ENCODE results near the gene SLC25A13.
"Not testable (repeated sequence)": the region's sequence is repeated elsewhere in the genome, so short reads cannot be mapped to it uniquely, and the experiment has no call there.

SLC25A13 gene, protein sequence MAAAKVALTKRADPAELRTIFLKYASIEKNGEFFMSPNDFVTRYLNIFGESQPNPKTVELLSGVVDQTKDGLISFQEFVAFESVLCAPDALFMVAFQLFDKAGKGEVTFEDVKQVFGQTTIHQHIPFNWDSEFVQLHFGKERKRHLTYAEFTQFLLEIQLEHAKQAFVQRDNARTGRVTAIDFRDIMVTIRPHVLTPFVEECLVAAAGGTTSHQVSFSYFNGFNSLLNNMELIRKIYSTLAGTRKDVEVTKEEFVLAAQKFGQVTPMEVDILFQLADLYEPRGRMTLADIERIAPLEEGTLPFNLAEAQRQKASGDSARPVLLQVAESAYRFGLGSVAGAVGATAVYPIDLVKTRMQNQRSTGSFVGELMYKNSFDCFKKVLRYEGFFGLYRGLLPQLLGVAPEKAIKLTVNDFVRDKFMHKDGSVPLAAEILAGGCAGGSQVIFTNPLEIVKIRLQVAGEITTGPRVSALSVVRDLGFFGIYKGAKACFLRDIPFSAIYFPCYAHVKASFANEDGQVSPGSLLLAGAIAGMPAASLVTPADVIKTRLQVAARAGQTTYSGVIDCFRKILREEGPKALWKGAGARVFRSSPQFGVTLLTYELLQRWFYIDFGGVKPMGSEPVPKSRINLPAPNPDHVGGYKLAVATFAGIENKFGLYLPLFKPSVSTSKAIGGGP

DNA sequence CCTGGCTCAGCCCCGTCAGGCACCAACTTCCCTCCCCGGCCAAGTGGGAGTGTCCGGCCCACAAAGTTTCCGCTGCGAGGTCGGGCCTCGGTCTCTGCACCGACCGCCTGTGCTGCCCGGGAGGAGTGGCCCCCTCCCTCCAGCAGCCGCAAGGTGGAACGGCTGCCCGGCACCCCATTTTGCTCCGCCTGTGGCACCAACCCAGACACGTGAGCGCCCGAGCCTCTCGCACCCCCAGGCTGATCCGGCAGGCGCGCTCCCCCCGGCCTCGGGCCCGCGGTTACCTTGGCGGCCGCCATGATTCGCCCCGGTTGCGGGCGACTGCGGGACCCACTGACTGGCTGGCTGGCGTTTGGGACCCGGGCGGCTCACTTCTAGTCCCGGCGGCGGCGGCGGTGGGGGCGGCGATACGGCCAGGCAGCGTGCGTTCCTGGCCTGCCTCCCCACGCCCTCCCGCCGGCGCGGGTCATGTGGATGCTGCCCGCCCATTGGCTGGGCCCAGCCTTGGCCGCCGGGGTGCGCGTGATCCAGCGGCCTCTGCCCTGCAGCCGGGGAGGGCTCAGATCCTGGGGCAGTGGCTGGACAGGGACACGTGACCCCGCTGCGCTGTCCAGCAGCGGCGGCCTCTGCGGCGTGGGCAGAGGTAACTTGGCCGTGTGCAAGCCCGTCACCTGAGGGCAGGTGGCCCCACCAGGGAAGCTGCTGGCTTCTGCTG, at the start of gene SLC25A13:
TSS of gene SLC25A13 (minus strand) at position 441 of the 715 bp plus-strand sequence. CDS start at position 299, 142 bp downstream.
- DNase-seq = peak; percentile 97

DNA sequence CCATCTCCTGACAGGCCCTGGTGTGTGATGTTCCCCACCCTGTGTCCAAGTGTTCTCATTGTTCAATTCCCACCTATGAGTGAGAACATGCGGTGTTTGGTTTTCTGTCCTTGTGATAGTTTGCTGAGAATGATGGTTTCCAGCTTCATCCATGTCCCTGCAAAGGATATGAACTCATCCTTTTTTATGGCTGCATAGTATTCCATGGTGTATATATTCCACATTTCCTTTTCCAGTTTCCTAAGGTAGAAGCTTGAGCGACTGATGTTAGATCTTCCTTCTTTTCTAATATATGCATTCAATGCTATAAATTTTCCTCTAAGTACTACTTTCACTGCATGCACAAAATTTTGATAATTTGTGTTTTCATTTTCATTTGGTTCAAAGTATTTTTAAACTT, 44.0 kb upstream of the SLC25A13 start:
- DNase-seq = not testable (repeated sequence)

DNA sequence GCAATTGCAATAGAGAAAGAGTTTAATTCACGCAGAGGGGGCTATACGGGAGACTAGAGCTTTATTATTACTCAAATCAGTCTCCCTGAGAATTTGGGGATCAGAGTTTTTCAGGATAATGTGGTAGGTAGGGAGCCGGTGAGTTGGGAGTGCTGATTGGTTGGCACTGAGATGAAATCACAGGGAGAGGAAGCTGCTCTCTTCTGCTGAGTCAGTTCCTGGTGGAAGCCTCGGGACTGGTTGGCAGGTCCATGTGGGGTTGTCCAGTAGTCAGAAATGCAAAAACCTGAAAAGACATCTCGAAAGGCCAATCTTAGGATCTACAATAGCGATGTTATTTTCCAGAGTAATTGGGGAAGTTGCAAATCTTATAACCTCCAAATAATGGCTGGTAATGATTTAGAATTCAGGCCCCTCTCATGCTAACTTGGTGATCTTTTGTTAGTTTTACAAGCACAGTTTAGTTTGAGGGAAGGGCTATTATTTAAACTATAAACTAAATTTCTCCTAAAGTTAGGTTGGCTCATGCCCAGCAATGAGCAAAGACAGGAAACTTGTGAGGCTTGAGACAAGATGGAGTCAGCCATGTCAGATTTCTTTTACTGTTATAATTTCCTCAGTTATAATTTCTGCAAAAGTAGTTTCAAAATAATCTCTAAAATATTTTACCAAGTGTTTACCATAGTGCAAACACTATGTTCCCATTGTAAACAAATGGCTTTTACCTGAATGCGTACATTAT, 39.4 kb upstream of the SLC25A13 start:
- DNase-seq = no peak

DNA sequence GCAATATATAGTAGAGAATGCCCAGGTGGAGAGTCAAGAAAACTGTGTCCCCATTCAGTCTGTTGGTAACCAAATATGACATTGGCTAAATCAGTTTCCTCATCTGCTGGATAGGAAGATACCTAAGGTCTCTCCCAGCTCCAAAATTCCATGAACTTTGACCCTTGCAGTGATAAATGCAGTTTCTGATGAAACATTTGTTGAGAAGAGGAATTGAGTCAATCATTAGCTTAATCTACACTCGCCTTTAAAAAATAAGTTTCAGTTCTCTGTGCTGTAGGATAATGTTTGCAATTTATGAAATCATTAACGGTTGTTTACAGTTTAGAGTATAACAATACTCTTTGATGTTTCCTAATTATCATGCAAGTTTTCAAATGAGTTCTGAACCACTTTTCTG, 38.0 kb upstream of the SLC25A13 start:
- no peak for DNase-seq

DNA sequence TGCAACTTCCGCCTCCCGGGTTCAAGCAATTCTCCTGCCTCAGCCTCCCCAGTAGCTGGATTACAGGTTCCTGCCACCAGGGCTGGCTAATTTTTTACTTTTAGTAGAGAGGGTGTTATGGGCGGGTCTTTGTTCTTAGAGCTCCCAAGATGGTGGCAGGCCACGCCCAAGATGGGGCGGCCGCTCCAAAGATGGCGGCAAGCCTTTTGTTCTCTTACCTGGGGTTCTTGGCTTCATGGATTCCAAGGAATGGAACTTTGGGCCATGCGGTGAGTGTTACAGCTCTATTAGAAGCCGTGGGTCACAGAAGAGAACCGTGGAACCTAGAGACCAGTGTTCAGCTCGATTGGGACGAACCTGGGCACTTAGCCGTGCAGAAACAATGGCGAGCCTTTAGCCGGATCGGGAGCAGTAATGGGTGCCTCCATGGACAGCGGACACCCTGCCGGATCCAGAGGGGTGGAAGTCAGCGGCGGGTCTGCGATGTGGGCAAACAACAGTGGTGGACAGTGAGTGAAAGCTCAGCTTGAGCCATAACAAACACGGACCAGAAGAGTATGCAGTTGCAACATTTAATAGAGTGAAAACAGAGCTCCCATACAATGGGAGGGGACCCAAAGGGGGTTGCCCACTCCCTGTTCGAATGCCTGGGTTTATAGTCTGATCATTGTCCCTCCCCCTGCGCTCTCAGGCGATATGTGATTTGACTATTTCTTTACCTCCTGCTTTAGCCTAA, 36.5 kb upstream of the SLC25A13 start:
- not testable (repeated sequence) for DNase-seq

DNA sequence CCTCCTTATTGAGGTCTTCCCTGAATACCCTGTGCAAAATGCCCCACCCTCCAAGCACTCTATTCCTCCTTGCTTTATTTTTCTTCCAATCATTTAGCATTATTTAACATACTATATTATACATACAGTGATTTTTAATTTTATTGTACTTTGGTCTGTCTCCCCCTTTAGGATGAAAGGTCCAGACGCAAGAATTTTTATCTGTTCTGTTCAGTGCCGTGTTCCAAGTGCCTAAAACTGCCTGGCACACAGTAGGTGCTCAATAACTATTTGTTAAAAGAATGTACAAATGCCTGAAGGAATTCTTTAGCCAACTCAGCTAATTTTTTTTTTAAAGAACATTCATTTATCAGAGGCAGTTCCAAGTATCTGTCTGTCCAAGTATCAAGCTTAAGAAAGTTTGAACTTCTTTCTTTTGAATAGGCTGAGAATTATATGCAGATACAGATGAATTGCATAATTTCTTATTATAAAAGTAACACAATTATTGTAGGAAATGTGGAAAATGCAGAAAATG, 34.1 kb upstream of the SLC25A13 start:
- no peak for DNase-seq

DNA sequence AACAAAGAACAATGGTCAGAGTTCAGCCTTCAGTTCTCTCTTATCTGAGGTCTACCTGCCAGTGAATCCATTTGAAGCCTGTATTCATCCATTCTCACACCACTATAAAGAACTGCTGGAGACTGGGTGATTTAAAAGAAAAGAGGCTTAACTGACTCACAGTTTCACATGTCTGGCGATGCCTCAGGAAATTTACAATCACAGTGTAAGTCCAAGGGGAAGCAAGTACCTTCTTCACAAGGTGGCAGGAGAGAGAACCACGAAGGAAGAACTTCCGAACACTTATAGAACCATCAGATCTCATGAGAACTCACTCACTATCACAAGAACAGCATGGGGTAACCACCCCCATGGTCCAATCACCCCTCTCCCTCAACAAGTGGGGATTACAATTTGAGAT, 33.0 kb upstream of the SLC25A13 start:
- no peak for DNase-seq

DNA sequence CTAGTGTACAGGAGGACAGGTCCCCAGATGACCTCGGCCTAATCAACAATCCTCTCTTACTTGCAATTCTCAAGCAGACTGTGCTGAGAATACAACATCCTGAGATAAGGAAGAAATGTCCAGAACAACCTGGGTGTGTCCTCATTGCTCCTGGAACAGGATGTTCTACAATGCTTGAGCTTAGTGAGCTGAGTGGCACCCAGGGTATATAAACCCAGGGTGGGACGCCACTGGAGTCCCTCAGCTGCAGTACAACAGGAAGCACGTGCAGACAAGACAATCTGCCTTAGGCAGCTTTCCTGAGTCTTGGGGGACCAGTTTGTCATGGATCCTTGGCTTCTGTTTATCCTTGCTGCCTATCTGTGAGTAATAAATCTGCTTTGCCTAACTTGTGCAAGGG, 27.7 kb upstream of the SLC25A13 start:
- DNase-seq = no peak

DNA sequence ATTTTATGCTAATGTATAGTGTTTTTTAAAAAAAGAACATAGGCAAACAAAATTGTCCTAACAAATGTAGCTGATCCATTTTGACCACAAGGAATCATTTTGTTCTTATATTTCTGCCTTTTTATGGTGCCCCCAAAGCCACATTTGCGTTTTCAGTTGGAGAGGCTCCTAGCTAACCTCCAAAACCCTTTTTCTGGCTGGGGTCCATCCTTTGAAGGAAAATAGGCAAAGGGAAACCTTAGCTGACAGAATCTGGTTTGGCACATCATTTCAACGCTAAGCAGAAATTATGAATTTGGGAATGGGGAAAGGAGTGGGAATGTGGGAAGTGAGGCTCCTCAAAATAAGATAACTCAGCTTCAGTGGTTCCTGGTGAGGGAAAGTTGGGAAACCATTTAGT, 25.6 kb upstream of the SLC25A13 start:
- DNase-seq = no peak

DNA sequence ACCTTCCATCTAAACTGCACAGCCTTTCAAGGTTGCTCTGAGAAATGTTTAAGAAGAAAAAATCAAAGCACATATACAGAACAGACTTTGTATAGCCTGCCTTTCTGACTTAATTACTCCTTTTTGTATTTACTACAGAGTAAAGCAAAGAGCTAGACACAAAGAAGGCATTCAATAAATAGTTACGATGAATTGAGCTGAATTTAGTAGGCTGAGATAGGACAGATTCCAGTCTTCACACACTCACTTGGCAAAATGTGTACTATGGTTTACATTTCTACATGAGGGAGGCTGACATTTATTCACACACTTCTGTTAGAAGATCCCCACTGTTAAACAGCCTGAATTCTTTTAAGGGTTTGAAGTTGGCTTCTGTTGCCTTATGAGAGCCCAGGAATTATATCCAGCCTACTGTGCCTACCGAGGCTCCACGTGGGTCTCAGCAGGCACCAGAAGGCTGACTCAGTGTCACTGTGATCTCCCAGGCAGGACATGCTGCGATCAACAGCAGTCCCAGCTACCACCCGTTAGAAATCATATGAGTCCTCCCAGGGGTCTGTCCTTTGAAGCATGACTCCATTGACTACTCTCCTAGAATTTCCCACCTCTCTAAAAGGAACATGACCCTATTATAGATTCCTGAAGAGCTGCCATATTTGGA, 24.5 kb upstream of the SLC25A13 start:
- no peak for DNase-seq

DNA sequence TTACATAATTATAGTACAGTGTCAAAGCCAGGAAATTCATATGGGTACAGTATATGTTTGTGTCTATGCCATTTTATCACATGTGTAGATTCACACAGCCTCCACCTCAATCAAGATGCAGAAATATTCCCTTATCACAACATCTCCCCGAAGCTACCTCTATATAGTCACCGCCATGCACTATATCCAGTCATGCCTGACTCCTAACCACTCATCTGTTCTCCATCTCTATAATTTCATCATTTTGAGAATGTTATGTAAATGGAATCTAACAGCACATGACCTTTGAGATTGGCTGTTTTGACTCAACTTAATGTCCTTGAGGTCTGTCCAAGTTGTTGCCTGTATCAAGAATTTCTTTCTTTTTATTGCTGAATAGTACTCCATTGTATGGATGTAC, 22.3 kb upstream of the SLC25A13 start:
- no peak for DNase-seq

DNA sequence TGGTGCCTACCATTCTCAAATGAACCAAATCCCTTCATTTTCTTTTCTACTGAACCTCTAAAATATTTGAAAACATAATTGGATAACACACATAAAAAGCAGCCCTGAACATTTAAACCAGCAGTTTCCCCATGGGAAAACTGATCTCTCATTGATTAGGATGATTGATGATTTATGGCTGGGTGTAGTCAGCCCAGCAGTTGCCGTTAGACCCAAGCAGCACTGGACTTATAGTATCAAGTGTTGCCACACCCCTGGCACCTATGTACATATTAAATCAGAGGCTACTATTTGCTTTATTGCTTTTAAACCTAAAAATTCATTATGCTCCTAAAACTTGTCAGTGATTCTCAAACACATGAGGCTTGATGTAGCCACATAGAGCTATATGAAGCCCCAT, 20.2 kb upstream of the SLC25A13 start:
- no peak for DNase-seq

DNA sequence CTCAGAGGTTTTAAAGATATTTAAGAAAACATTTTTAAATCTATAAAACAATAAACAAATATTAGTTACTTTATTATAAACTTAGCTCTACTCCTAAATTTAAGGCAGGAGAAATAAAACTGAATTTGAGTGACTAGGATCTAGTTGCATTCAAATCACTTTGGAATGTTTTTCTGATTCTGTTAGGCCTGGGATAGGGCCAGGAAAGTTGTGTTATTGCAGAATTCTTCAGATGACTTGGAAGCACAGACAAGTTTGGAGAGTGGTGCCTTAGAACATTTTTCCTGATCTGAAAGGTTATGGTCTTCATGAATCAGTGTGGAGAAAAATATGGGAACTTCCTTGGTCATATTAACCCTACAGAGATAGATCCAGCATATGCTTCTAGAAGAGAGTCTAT, 15.6 kb upstream of the SLC25A13 start:
- DNase-seq = no peak

DNA sequence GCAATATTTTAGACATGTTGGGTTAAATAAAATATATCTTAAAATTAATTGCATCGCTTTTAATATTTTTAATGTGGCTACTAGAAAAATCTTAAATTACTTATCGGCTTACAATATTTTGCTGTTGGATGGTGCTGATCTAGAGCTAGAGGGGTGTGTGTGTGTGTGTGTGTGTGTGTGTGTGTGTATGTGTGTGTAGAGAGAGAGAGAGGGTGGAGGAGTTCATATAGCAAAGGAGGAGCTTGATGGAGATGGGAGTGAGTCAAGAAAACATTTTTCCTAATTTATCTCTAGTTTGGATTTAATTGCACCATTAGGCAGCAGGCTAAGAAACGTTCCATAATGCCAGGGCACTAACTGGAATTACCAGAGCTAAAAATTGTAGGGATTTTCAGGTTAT, 10.4 kb upstream of the SLC25A13 start:
- DNase-seq = no peak

DNA sequence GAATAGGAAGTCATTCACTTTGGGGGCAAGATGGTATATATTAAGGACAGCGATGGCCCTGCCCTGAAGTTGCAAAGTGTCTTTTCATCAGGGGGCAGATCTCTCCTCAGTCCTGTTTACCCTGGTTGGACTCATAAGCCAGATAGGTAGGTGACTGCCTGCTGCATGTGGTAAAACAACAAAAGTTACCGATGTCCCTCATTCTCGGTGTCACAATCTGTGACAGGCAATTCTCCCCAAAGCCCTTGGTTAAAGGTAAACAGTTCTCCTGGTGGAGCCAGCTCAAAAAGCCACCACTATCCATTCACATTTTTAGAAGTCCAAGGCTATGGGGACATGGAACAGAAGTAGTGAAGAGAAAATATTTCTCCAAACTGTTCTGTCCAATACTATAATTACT, 9.9 kb upstream of the SLC25A13 start:
- DNase-seq = no peak

DNA sequence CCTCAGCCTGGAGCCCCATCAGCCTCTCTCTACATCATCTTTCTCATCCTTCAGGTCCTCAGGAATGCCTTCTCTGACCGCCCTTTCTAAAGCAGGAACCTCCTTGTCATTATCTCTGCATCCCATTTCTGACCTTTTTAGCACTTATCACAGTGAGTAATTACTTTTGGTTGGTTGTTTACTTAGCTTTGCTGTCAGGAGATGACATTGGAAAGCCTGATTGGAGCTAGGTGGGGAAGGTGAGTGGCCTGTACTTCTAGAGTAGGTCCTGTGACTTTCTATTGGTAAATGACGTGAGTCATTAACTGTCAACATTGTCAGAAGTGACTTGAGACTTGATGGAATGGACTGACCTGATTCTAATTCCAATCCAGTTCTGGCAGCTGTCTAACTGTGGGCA, 9.3 kb upstream of the SLC25A13 start:
- no peak for DNase-seq

DNA sequence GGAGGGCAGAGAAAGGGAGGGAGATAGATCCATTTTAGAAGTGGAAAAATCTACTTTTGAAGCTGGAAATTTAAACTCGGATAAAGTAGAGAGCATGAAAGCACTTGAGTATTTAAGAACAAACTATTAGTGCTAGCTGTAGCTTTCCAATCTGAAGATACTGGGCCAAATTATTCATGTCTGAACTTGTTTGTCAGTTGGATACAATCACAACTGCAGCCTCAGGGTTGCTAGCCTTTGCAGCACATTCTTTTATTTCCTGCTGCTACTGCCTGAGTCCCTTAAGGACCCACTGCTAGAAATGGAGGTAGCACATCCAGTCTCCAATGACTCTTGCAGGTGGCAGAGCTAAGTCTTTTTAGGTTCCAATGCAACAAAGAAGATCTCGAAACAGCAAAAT, 8.3 kb upstream of the SLC25A13 start:
- DNase-seq = no peak

DNA sequence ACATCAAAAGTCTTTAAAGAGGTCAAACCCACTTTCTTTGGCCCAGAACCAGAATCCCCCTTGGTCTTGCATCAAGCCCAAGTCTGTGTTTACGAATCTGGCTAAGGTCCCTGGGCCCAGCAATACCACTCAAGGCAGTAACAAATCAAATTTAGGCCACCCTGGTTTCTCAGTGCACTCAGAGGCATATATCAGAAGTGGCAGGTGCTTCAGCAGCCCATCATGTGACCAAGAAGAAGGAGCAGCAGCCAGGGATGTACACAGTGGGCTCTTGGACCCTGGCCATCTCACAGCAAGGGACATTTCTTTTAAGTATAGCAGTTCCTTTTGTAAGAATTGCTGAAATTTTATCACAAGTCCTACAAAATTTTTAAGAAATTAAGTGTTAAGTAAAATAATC, 7.3 kb upstream of the SLC25A13 start:
- DNase-seq = no peak

DNA sequence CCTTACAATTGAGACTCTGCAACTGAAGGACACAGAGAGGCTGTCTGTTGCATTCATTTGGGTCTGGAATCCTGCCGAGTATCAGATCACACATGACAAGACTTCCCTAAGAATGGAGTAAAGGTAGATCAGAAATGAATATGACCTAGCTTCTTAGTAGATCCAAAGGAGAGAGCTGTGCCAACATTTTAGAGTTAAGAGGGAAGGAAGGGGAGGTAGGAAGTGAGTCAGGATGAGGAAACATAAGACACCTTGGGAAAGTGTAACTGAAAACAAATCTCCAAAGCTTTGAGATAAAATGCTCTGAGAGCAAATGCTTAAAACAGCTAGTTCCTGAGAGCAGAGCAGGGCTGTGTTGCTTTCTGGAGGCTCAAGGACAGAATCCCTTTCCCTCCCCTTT, 6.1 kb upstream of the SLC25A13 start:
- no peak for DNase-seq

DNA sequence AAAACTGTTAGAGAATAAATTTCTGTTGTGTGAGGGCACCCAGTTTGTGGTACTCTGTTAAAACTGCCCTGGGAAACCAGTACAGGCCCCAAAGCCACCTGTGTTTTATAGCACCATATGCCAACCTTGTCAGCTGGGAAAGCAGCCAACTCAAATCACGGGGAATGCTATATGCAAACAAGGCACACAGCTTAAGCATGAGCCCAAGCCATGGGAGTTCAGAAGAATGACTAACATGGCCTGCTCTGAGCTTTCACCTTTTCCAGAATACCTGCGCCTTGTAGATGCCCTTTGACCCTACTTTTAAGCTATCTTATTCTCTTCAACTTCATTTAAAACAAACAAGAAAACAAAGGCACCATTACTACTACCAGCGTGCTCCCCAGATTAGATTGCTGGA, 5.5 kb upstream of the SLC25A13 start:
- DNase-seq = no peak

DNA sequence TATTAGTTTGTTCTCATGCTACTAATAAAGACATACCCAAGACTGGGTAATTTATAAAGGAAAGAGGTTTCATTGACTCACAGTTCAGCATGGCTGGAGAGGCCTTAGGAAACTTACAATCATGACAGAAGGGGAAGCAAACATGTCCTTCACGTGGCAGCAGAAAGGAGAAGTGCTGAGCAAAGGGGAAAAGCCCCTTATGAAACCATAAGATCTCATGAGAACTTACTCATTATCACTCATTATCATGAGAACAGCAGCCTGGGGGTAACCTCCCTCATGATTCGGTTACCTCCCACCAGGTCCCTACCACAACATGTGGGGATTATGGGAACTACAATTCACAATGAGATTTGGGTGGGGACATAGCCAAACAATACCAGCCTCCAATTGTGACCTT, 4.9 kb upstream of the SLC25A13 start:
- DNase-seq = not testable (repeated sequence)
